Lung (tissue), 12 donors: ENCODE measurements around the gene YARS1. TPM values are rescaled to one million over a fixed set of nuclear protein-coding genes. Genes with fewer than 3 reads are reported as not detected.

Experiments
- ATAC-seq: fragments of 200-7000 bp; cut with Tn5 transposase; one replicate; pipeline ENCODE4 v1.9.1; 2020; ENCODE audit warnings: moderate number of reproducible peaks; ENCODE audit not compliant: insufficient read depth, low FRiP score
- DNase-seq, 3 donors: peaks; one replicate each; pipeline ENCODE4 v3.0.0-alpha.2; 2013 to 2017
- H3K27ac ChIP-seq, 2 donors: one replicate each; pipeline ENCODE4 v1.5.1; 2013; ENCODE audit warnings: mild to moderate bottlenecking in 2 of 2, moderate library complexity in 2 of 2, control low read depth in 1 of 2, inconsistent platforms in 1 of 2, low read depth in 1 of 2, low read length in 1 of 2
- H3K27me3 ChIP-seq, 3 donors: one replicate each; pipeline ENCODE4 v1.5.1; 2013; ENCODE audit warnings: low read length in 2 of 3; ENCODE audit not compliant: control insufficient read depth in 3 of 3, insufficient read depth in 3 of 3
- H3K36me3 ChIP-seq, 4 donors: one replicate each; pipeline ENCODE4 v1.5.1; 2013; ENCODE audit warnings: low read length in 4 of 4, mild to moderate bottlenecking in 1 of 4, moderate library complexity in 1 of 4; ENCODE audit not compliant: control insufficient read depth in 4 of 4, insufficient read depth in 4 of 4
- H3K4me1 ChIP-seq, 5 donors: one replicate each; pipeline ENCODE4 v1.5.1; 2013; ENCODE audit warnings: low read length in 5 of 5, mild to moderate bottlenecking in 2 of 5, moderate library complexity in 1 of 5; ENCODE audit not compliant: control insufficient read depth in 5 of 5, insufficient read depth in 5 of 5
- H3K4me3 ChIP-seq: one replicate; pipeline ENCODE4 v1.5.1; 2013; ENCODE audit warnings: mild to moderate bottlenecking, control low read depth, moderate library complexity
- H3K9ac ChIP-seq, 2 donors: one replicate each; pipeline ENCODE4 v1.5.1; 2013; ENCODE audit warnings: low read length in 2 of 2, control low read depth in 1 of 2; ENCODE audit not compliant: insufficient read depth in 1 of 2
- H3K9me3 ChIP-seq, 4 donors: one replicate each; pipeline ENCODE4 v1.5.1; 2013; ENCODE audit warnings: low read length in 3 of 4, mild to moderate bottlenecking in 1 of 4, moderate library complexity in 1 of 4; ENCODE audit not compliant: control insufficient read depth in 4 of 4, insufficient read depth in 3 of 4
- WGBS, 2 donors: extraction: QIAGEN DNeasy Blood & Tissue Kit; methylation state at CpG; one replicate each; pipeline ENCODE4 v1.1.7; 2013; 5-methylcytosine and 5-hydroxymethylcytosine counted together
- polyA plus RNA-seq, 2 donors: library from polyadenylated mRNA; stranded (reverse); fragments of 200-250 nt; gene quantifications; one replicate each; pipeline ENCODE4 v1.2.1, GENCODE V29; 2013
- total RNA-seq, 2 donors: library from RNA; depleted of rRNA in 1 of 2; stranded (reverse); fragments of >200 nt in 1 of 2; gene quantifications; one replicate each; pipeline ENCODE4 v1.2.1, GENCODE V29; 2014 to 2021
- TF ChIP-seq, protein P1 (sequence below): IDR thresholded peaks from 2 replicates; pipeline ENCODE4 v1.5.1; 2012; ENCODE audit warnings: mild to moderate bottlenecking; ENCODE audit errors: control extremely low read depth, extremely low read depth
- donor health status: control.
- donor health status: control.
- donor health status: Bipolar disorder and iron deficiency.
- donor health status: healthy.
- donor health status: DM: yes; HTN: yes; CAD: no.

Gene YARS1
- total and polyA plus RNA-seq, 4 donors, result 61.2 to 151 (median 77.8) TPM

DNA sequence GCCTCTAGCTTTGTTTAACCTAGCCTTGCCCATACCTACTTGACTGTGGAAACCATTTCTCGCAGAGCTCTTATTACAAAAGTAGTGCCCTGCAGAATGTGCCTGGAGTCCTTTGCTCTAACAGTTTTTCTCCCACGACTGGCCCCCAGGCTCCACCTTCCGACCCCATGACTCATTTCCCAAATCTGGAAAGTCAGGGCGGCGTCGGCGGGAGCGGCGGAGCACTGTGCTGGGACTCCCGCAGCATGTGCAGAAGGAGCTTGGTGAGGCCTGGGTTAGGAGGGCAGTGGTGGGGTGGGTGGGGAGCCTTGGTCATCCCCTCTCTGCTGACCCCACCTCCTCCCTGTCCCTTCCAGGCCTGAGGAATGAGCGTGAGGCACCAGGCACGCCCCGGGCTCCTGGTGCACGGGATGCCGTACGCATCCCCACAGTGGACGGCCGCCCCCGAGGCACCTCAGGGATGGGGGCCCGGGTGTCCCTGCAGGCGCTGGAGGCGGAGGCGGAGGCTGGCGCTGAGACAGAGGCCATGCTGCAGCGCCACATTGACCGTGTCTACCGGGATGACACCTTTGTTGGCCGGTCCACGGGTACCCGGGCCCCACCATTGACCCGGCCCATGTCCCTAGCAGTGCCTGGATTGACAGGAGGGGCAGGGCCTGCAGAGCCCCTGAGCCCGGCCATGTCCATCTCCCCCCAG, 47.5 kb downstream of the YARS1 start:
- ATAC-seq (no peak), DNase-seq (no peak)
- Histone ChIP-seq H3K27ac (no peak overlapping the region), H3K9me3 (no peaks in the 10 kb centered on the region), H3K4me1 (peaks cover 0 to 46% (median 26%) of the 10 kb centered on the region in 5 donors), H3K36me3 (peaks cover 0 to 35% (median 6%) of the 10 kb centered on the region in 4 donors), H3K27me3 (no peaks in the 10 kb centered on the region), H3K4me3 (no peak overlapping the region), H3K9ac (no peak overlapping the region)
- WGBS, 2 donors, result 88 to 92% methylated on average over 32 of the region's 32 CpGs
- TF ChIP-seq, protein P1, sequence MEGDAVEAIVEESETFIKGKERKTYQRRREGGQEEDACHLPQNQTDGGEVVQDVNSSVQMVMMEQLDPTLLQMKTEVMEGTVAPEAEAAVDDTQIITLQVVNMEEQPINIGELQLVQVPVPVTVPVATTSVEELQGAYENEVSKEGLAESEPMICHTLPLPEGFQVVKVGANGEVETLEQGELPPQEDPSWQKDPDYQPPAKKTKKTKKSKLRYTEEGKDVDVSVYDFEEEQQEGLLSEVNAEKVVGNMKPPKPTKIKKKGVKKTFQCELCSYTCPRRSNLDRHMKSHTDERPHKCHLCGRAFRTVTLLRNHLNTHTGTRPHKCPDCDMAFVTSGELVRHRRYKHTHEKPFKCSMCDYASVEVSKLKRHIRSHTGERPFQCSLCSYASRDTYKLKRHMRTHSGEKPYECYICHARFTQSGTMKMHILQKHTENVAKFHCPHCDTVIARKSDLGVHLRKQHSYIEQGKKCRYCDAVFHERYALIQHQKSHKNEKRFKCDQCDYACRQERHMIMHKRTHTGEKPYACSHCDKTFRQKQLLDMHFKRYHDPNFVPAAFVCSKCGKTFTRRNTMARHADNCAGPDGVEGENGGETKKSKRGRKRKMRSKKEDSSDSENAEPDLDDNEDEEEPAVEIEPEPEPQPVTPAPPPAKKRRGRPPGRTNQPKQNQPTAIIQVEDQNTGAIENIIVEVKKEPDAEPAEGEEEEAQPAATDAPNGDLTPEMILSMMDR, result no peak

GRCh38 chr1:32768110-32768850, 48.9 kb downstream of the YARS1 start:
- peaks cover 0 to 46% (median 26%) of the 10 kb centered on the region in 5 donors for H3K4me1 ChIP-seq
- no peak for DNase-seq

GRCh38 chr1:32767641-32768040, 49.5 kb downstream of the YARS1 start:
- H3K9ac ChIP-seq, result no peak overlapping the region
- H3K27me3 ChIP-seq, result no peaks in the 10 kb centered on the region
- H3K4me1 ChIP-seq, result peaks cover 0 to 42% (median 24%) of the 10 kb centered on the region in 5 donors
- TF ChIP-seq, protein P1, result no peak
- ATAC-seq (no peak), DNase-seq (no peak)
- H3K9me3 ChIP-seq, result no peaks in the 10 kb centered on the region
- 34 to 41% methylated on average over 5 of the region's 5 CpGs for WGBS, 2 donors
- H3K4me3 ChIP-seq, result no peak overlapping the region
- H3K36me3 ChIP-seq, result peaks cover 0 to 20% (median 2%) of the 10 kb centered on the region in 4 donors
- peak overlapping the region in 1 of 2 donors; percentile 57 for H3K27ac ChIP-seq

More at GRCh38 chr1:32768110-32768850, 48.9 kb downstream of the YARS1 start:
- Histone ChIP-seq H3K27ac (peak overlapping the region in 1 of 2 donors; percentile 57), H3K27me3 (no peaks in the 10 kb centered on the region), H3K36me3 (peaks cover 0 to 24% (median 2%) of the 10 kb centered on the region in 4 donors), H3K4me3 (no peak overlapping the region), H3K9ac (no peak overlapping the region), H3K9me3 (no peaks in the 10 kb centered on the region)
- TF ChIP-seq, protein P1, result no peak
- 83 to 89% methylated on average over 16 of the region's 16 CpGs for WGBS, 2 donors
- no peak for ATAC-seq
